ENCODE data around the gene KRT82.

KRT82 gene

GRCh38 chr12:52358575-52359350 lies 47.4 kb downstream of the KRT82 start:
- Histone ChIP-seq H3K4me3 (ENCODE audit: low read length) (no peak overlapping the region), H3K9ac (ENCODE audit: low read length) (no peak overlapping the region), H3K79me2 (ENCODE audit: low read length) (no peaks in the 10 kb centered on the region), H3K36me3 (replicated peaks; ENCODE audit: low read depth, low read length) (no peaks in the 10 kb centered on the region), H2AFZ (ENCODE audit: low read depth, low read length) (peak overlapping the region; percentile 52; the same call in 1 of the 2 replicates), H3K4me1 (ENCODE audit: low read length) (peaks cover 12% of the 10 kb centered on the region), H3K9me3 (ENCODE audit: insufficient read depth, low read length) (no peaks in the 10 kb centered on the region), H4K20me1 (ENCODE audit: insufficient read depth, low read length) (no peaks in the 10 kb centered on the region), H3K27me3 (ENCODE audit: low read depth, low read length) (peaks cover 18% of the 10 kb centered on the region), H3K4me2 (ENCODE audit: low read length) (peak overlapping the region; percentile 56), H3K27ac (ENCODE audit: low read length) (no peak overlapping the region)
- no peak for TF ChIP-seq EZH2phosphoT487 (IDR thresholded peaks at IDR 0.05; ENCODE audit: low read depth)
- TF ChIP-seq, protein P1, sequence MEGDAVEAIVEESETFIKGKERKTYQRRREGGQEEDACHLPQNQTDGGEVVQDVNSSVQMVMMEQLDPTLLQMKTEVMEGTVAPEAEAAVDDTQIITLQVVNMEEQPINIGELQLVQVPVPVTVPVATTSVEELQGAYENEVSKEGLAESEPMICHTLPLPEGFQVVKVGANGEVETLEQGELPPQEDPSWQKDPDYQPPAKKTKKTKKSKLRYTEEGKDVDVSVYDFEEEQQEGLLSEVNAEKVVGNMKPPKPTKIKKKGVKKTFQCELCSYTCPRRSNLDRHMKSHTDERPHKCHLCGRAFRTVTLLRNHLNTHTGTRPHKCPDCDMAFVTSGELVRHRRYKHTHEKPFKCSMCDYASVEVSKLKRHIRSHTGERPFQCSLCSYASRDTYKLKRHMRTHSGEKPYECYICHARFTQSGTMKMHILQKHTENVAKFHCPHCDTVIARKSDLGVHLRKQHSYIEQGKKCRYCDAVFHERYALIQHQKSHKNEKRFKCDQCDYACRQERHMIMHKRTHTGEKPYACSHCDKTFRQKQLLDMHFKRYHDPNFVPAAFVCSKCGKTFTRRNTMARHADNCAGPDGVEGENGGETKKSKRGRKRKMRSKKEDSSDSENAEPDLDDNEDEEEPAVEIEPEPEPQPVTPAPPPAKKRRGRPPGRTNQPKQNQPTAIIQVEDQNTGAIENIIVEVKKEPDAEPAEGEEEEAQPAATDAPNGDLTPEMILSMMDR (IDR thresholded peaks at IDR 0.05; ENCODE audit: low read depth, low read length), result peak; percentile 17

DNA sequence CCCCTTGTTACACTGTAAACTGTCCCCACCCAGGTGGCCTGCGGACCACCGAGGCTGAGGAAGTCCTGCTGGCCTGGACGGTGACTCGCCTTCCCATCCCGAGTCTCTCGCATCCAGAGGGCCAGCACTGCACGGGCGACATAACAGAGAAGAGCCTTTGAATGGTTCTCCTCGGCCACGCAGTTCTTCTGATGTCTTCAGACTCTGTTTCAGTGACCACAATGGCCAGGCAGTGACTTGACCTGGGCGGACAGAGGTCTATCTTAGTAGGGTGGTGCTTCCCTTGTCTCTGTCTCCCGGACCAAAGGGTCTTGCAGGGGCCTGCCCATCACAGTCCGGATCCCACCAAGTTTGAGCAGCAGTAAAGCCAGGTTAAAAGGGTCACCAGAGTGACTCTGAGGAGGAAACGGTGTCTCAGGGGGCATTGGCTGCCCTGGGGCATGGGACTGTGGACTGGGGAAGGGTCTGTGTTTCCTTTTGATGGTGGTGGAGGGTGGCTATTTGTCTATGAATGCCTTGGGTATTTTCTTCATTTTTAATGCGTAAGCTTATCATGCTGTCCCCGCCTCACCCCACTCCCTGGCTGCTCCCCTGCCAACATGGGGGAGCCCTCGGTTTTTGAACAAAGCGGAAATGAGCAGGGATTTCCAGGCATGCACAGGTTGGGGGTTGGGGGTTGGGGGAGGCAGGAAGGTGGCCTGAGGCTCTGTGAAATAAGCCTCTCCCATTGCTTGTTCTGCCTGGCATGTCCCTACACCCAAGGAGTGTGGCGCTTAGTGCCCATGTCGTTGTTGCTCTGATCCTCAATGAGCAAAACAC lies 49.2 kb downstream of the KRT82 start:
- Histone ChIP-seq H3K4me3 (ENCODE audit: low read length) (no peak overlapping the region), H2AFZ (ENCODE audit: low read depth, low read length) (no peak overlapping the region), H3K36me3 (replicated peaks; ENCODE audit: low read depth, low read length) (no peaks in the 10 kb centered on the region), H4K20me1 (ENCODE audit: insufficient read depth, low read length) (no peaks in the 10 kb centered on the region), H3K9ac (ENCODE audit: low read length) (no peak overlapping the region), H3K4me1 (ENCODE audit: low read length) (peaks cover 12% of the 10 kb centered on the region), H3K27me3 (ENCODE audit: low read depth, low read length) (peaks cover 28% of the 10 kb centered on the region), H3K9me3 (ENCODE audit: insufficient read depth, low read length) (no peaks in the 10 kb centered on the region), H3K4me2 (ENCODE audit: low read length) (no peak overlapping the region), H3K27ac (ENCODE audit: low read length) (no peak overlapping the region), H3K79me2 (ENCODE audit: low read length) (no peaks in the 10 kb centered on the region)
- TF ChIP-seq, protein P1 (IDR thresholded peaks at IDR 0.05; ENCODE audit: low read depth, low read length), result no peak
- no peak for TF ChIP-seq EZH2phosphoT487 (IDR thresholded peaks at IDR 0.05; ENCODE audit: low read depth)

DNA sequence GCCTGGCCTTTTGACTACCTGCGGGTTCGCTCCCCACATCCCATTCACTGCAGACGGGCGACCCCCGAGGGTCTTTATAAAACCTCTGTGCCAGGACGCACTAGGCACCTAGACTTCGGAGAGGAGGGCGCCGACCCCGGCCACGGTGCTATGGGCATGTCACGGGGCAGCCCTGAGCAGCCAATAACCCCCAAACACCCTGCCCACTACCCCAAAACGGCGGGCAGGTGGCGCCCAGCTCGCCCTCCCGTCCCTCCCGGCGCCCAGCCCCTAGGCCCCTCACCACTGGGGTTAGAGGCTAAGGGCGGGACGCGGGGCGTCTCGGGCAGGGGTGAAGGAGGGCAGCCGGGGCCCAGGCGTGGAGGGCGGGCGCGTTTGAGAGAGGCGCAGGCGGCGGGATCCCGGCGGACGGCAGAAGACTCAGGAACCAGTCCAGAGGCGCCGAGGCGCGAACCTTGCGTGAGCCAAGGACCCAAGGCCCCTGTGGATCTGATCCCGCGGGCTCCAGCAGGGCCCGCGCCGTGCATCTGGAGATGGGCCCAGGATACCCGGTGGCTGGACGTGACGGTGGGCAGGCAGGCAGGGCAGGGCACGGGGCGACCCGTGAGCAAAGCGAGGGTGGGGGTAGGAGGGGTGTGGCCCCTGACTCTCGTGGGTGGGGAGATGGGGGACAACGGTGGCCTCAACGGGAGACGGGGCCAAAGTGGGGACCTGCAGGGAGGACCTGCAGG lies 49.9 kb downstream of the KRT82 start:
- Histone ChIP-seq H3K9me3 (ENCODE audit: insufficient read depth, low read length) (no peaks in the 10 kb centered on the region), H4K20me1 (ENCODE audit: insufficient read depth, low read length) (no peaks in the 10 kb centered on the region), H3K4me2 (ENCODE audit: low read length) (no peak overlapping the region), H3K9ac (ENCODE audit: low read length) (no peak overlapping the region), H3K4me1 (ENCODE audit: low read length) (peaks cover 12% of the 10 kb centered on the region), H3K79me2 (ENCODE audit: low read length) (no peaks in the 10 kb centered on the region), H3K27ac (ENCODE audit: low read length) (no peak overlapping the region), H3K4me3 (ENCODE audit: low read length) (no peak overlapping the region), H2AFZ (ENCODE audit: low read depth, low read length) (no peak overlapping the region), H3K36me3 (replicated peaks; ENCODE audit: low read depth, low read length) (no peaks in the 10 kb centered on the region), H3K27me3 (ENCODE audit: low read depth, low read length) (peaks cover 35% of the 10 kb centered on the region)
- TF ChIP-seq, protein P1 (IDR thresholded peaks at IDR 0.05; ENCODE audit: low read depth, low read length), result no peak
- no peak for TF ChIP-seq EZH2phosphoT487 (IDR thresholded peaks at IDR 0.05; ENCODE audit: low read depth)

Measured in OCI-LY3 (cell line).